OCI-M2 (cell line): ENCODE data around the gene MYO5C.
"Not testable (repeated sequence)": the region's sequence is repeated elsewhere in the genome, so short reads cannot be mapped to it uniquely, and the experiment has no call there.

ENCODE experiments used
- DNase-seq: peaks from one replicate; lab custom pipeline; 2025; ENCODE audit not compliant: unreplicated experiment; lab: John Stamatoyannopoulos, UW

The MYO5C gene

DNA sequence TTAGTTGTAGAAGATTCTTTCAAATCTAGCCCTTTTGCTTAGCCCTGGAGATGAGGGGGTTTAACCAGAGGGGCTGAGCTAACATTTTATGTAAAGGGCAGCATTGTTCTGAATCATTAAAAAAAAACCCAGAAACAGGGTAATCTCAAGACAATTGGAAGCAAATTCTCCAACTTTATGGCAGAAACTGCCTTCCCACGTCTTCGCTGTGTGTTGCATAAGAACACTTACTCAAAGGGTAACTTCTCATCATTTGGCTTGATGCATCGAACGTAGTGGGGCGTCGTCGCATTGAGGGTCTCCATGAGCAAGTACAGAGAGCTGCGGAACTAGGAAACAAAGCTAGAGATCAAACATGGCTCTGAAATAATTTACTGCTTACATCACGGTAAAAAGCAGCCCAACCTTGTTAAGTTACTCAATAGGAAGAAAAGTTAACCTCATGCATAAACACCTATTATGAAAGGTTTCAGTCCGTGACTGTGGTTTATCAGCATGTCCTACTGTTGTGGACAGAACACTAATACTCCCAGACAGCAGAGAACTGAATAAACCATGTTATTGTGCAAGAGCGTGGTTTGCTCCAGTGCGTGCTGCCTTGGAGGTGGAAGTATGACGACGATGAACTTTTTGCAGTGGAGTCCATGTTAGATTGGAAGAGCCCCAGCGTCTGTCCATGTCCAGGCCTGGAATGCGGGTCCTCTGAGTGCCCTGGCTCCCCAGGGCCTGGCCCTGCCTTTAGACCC lies 48.7 kb downstream of the MYO5C start:
- DNase-seq, result no peak

- DNase-seq, result no peak
These were observed 51.7 kb downstream of the MYO5C start for GRCh38 chr15:52243697-52244555.

- DNase-seq, result no peak
These were observed 52.3 kb downstream of the MYO5C start for GRCh38 chr15:52243286-52243685.

DNA sequence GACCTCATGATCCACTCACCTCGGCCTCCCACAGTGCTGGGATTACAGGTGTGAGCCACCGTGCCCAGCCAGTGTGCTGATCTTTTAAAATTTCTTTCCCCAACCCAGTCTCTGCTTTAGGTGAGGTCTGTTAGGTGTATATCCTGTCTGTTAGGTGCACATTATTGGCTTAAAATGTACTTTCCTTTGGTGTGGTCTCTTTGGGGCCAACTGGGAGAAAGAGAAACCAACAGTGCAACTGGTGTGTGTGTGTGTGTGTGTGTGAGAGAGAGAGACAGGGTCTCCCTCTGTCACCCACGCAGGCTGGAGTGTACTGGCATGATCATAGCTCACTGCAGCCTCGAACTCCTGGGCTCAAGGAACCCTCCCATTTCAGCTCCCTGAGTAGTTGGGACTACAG lies 54.1 kb downstream of the MYO5C start:
- DNase-seq, result no peak

GRCh38 chr15:52240166-52240565 lies 55.4 kb downstream of the MYO5C start:
- DNase-seq, result no peak

DNA sequence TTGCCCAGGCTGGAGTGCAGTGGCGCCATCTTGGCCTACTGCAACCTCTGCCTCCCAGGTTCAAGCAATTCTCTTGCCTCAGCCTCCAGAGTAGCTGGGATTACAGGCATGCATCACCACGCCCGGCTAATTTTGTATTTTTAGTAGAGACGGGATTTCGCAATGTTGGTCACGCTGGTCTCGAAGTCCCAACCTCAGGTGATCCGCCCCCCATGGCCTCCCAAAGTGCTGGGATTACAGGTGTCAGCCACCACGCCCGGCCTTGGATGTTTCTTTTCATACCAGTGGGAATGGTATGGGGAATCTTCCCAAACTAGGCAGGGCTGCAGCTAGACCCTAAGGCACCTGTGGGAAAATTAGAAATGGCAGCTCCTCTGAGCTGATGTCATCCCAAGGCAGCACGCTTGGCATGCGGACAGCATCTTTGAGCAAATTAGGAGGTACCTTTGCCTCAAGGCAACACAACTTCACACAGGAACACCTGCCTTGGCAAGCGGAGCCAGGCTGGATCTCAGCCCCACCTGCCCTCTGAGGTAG lies 56.5 kb downstream of the MYO5C start:
- not testable (repeated sequence) for DNase-seq

DNA sequence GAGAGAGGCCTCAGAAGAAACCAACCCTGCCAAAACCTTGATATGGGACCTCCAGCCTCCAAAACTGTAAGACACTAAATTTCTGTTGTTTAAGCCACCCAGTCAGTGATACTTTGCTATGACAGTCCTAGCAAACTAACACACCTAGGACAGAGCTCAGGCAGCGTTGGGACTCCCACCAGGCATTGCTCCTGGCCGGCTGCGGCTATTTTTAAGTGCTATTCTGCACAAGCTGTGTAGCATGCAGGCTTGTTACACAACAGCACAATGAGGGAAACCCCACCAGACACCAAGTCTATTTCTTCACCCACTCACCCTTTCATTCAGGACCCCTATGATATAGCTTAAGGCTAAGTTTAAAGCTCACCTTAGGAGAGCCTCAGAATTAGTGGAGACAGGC lies 57.5 kb downstream of the MYO5C start:
- no peak for DNase-seq

DNA sequence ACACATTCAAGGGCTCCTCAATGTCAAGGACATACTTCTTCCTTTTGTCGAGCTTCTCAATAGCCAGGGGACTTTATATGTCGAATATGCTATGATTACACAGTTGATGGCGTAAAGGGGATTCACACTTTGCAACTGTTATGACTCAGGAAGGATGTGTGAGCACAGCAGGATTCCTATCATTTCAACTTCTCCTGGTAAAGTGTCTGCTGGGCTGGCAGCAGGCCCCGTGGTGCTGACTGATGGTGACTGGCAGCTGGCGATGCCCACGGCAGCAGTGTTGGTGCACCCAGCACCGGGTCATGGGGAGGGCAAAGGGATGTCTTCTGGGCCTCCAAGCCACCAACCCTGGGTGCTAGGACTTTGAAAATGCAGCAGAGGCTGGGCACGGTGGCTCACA lies 59.6 kb downstream of the MYO5C start:
- DNase-seq, result no peak

DNA sequence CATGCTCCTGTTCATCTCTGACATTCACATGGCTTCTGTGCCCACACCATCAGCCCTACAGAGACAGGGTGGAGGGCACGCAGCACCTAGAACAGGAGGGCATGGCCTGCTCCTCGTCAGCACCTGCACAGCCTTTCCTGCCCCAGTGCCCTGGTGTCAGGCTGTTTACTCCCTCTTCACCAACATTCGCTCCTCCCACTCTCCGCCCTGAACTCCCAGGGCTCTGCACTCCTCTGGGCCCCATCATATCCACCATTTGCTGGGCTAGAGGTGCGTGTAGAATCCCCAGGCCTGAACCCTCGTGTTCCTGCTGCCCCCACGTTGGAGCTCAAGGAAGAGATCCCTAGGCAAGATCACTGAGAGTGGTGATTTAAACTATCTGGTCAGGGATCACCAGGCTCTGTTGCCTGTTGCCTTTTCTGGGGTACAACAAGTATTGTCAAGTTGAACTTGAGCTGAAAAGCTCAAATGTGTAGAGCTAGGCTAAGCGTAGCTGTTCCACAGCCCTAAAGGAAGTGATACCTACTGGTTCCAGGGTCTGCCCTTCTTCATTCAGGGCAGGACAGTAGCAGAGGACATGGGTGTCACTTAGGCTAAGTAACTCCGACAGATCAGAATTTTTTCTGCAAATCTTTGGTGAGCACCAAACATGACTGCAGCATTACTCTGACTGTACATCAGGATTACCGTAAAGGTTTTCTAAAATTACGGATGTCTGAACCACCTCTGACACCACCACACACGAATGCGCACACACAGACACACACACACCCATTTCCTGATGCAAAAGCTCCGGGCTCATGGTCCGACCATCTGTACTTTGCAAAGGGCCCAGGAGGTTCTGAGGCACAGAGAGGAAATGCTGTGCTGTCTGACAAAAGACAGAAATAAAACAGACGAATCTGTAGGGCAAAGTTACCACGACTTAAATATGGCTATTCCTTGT lies 60.7 kb downstream of the MYO5C start:
- no peak for DNase-seq

- DNase-seq, result no peak
These were observed 62.2 kb downstream of the MYO5C start for GRCh38 chr15:52233405-52233804.

DNA sequence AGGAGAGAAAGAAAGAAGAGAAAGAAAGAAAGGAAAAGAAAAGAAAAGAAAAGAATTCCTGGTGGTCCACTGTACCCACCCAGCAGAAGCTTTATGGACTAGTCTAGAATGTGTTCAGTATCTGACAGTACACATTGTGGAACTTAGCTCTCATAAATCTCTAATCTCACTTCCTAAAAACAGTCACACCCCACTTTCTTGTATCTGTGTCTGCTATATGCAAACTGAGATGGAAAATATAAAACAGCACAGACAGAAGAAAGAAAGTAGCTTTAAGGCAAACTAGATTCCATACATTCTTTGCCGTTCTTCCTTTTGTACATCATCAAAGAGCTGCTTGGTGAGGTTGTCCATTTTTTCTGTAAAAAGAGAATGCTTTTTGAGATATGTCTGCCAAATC lies 63.3 kb downstream of the MYO5C start:
- no peak for DNase-seq

DNA sequence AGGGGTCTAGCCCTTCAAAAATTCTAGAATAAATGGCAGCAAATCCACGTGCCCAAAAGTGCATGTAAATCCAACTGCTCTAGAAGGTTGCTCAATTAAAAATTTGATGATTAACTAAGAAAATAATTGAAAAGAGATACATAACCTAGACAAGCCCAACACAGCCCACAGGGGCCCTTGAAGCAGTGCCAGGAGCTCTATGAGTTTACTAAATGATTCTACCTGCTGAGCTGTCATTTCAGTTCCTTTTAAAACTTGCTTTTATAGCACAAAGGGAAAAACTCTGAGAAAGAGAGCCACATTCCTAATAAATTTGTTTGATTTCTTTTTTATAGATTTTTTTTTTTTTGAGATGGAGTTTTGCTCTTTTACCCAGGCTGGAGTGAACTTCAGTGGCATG lies 65.5 kb downstream of the MYO5C start:
- no peak for DNase-seq

DNA sequence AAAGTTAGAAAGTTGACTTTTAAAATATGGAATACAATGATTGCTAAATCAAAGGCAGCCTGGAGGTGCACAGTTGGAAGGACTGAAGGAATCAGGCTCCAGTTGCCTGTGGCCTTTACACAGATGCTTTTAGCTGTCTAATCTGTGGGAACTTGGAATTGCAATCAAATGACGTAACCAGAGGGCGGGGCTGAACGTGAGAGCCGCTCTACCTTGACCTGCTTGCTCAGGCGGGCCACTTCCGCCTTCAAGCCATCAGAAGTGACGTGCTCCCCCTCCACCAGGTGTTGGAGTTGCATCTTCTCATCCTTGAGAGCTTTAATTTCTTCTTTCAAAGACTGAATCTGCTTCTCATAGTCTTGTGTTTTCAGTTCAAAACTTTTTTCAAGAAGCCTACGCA lies 66.7 kb downstream of the MYO5C start:
- DNase-seq, result no peak

GRCh38 chr15:52227456-52227855 lies 68.1 kb downstream of the MYO5C start:
- DNase-seq, result peak; percentile 10

DNA sequence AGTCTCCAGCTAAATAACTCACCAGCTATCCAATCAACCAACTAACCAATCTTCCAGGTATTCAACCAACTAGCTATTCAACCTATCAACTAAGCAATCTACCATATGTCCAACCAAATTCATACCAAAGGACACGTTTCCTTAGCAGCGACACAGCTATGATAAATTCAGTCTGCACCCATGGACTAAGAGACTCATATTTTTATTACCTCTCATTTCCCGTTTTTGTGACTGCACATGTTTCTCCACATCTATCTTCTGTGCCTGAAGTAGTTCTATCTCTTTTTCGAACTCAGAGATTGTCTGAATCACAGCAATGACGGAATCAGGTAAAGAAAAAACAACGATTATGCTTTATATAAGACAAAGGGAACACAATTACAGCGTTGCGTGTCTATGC lies 70.4 kb downstream of the MYO5C start:
- DNase-seq, result no peak

DNA sequence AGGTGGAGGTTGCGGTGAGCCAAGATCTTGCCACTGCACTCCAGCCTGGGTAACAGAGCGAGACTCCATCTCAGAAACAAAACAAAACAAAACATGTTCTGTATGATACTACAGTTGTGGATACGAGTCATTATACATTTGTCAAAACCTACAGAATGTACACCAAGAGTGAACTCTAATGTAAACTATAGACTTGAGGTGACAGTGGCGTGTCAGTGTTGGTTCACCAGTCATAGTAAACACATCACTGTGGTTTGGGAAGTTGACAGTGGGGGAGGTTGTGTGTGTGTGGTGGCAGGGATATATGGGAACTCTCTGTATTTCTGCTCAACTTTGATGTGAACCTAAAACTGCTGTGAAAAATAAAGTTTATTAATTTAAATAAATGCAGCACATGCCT lies 71.4 kb downstream of the MYO5C start:
- DNase-seq, result no peak

DNA sequence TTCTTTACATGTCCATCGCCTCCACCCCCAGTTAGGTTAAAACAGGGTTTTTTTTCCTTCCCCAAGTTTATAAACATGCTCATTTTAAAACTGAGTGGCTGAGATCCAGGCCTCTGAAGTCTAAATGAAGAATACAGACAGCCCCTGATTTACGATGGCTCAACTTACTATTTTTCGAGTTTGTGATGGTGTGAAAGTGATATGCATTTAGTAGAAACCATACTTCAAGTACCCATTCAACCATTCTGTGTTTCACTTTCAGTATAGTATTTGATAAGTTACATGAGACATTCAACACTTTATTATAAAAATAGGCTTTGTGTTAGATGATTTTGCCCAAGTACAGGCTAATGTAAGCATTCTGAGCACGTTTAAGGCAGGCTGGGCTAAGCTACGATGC lies 73.9 kb downstream of the MYO5C start:
- DNase-seq, result no peak

- no peak for DNase-seq
These were observed 74.5 kb downstream of the MYO5C start for GRCh38 chr15:52220937-52221660.

DNA sequence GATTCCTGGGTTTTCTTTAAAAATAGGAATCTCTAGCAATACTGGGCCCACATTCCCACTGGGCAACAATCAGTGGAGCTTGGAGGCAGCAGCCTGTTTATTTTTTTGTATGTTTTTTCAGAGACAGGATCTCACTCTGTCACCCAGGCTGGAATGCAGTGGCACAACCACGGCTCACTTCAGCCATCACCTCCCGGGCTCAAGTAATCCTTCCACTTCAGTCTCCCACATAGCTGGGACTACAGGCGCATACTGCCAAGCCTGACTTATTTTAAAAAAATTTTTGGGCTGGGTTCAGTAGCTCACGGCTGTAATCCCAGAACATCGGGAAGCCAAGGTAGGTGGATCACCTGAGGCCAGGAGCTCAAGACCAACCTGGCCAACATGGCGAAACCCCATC lies 75.4 kb downstream of the MYO5C start:
- DNase-seq, result no peak

GRCh38 chr15:52218816-52219215 lies 76.8 kb downstream of the MYO5C start:
- DNase-seq, result no peak
